GM12873 (cell line): ENCODE results near the gene RPA1.

Experiments
- CTCF ChIP-seq: IDR thresholded peaks from 2 replicates; pipeline ENCODE4 v1.5.1; 2012; ENCODE audit warnings: low read depth, mild to moderate bottlenecking, moderate library complexity, low read length, control low read depth; ENCODE audit not compliant: insufficient read depth; ENCODE audit errors: missing control alignments

The RPA1 gene

GRCh38 chr17:1941272-1942065, 111.7 kb downstream of the RPA1 start:
- TF ChIP-seq CTCF = no peak

- no peak for TF ChIP-seq CTCF
Measured at GRCh38 chr17:1942066-1942365, 112.2 kb downstream of the RPA1 start.

- no peak for TF ChIP-seq CTCF
Measured at GRCh38 chr17:1942666-1943435, 113.0 kb downstream of the RPA1 start.

GRCh38 chr17:1943436-1943831, 113.6 kb downstream of the RPA1 start:
- no peak for TF ChIP-seq CTCF

GRCh38 chr17:1945621-1946020, 115.8 kb downstream of the RPA1 start:
- TF ChIP-seq CTCF = no peak

- no peak for TF ChIP-seq CTCF
Measured at GRCh38 chr17:1946021-1946932, 116.5 kb downstream of the RPA1 start.
